Naive B cell (primary cell): ENCODE results near the gene CES4A. TPM values are rescaled to one million over a fixed set of nuclear protein-coding genes. Genes with fewer than 3 reads are reported as not detected.
"Not testable (repeated sequence)": the region's sequence is repeated elsewhere in the genome, so short reads cannot be mapped to it uniquely, and the experiment has no call there.

Experiments
- ATAC-seq, 2 donors: fragments of 150-1000 bp; cut with Tn5 transposase; 2 replicates each; pipeline ENCODE4 v1.10.0; 2021; ENCODE audit warnings: low read depth in 2 of 2, mild to moderate bottlenecking in 2 of 2, moderate library complexity in 2 of 2
- DNase-seq: peaks from one replicate; pipeline ENCODE4 v3.0.0; 2022
- H3K27ac Mint-ChIP-seq, 6 donors: one replicate each; pipeline ENCODE4 v1.8.0; 2020 to 2022; ENCODE audit warnings: mild to moderate bottlenecking in 6 of 6, mixed read lengths in 6 of 6, moderate library complexity in 5 of 6, inconsistent platforms in 2 of 6
- H3K27me3 Mint-ChIP-seq, 3 donors: one replicate each; pipeline ENCODE4 v1.8.0; 2021 to 2022; ENCODE audit warnings: mixed read lengths in 3 of 3, mild to moderate bottlenecking in 1 of 3
- H3K36me3 Mint-ChIP-seq, 2 donors: one replicate each; pipeline ENCODE4 v1.8.0; 2020 to 2022; ENCODE audit warnings: mixed read lengths in 2 of 2, inconsistent platforms in 1 of 2, mild to moderate bottlenecking in 1 of 2
- H3K4me1 Mint-ChIP-seq, 3 donors: one replicate each; pipeline ENCODE4 v1.8.0; 2020 to 2022; ENCODE audit warnings: mixed read lengths in 3 of 3, inconsistent platforms in 1 of 3, mild to moderate bottlenecking in 1 of 3, moderate library complexity in 1 of 3
- H3K4me3 Mint-ChIP-seq, 8 donors: one replicate each; pipeline ENCODE4 v1.8.0; 2020 to 2022; ENCODE audit warnings: mild to moderate bottlenecking in 8 of 8, mixed read lengths in 8 of 8, moderate library complexity in 8 of 8, inconsistent platforms in 2 of 8
- H3K9me3 Mint-ChIP-seq, 7 donors: one replicate each; pipeline ENCODE4 v1.8.0; 2020 to 2022; ENCODE audit warnings: mixed read lengths in 7 of 7, mild to moderate bottlenecking in 5 of 7, inconsistent platforms in 2 of 7, moderate library complexity in 1 of 7
- polyA plus RNA-seq, 6 donors: library from polyadenylated mRNA; unstranded; fragments of 300-500 nt; fragmentation: Illumina TruSeq; gene quantifications; one replicate each; pipeline ENCODE4 v1.2.3, GENCODE V29; 2021; ENCODE audit warnings: low read depth in 6 of 6

The CES4A gene
- polyA plus RNA-seq, 6 donors from 2014 or later = 0.61 to 5.8 (median 1.4) TPM

DNA sequence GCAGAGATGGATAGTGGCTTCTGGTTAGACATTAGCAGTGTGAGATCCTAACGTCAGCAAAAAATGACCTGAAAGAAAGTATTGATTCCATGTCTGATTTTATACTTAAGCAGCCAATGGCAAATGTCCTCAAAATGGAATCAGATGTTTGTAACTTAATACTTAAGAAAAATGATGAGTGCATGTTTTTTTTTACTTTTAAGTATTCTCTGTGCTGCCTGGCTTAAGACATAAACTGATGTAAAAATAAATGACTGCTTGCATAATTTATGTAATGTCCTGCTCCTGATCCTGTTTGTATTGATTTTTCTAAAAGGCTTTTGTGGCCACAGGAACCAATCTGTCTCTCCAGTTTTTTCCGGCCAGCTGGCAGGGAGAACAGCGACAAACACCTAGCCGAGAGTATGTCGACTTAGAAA is 47.9 kb downstream of the CES4A start:
- H3K27me3 Mint-ChIP-seq = no peaks in the 10 kb centered on the region
- ATAC-seq (no peak), DNase-seq (no peak)
- no peak overlapping the region for H3K27ac Mint-ChIP-seq
- H3K36me3 Mint-ChIP-seq = peaks cover 11 to 14% of the 10 kb centered on the region in 2 donors
- peak overlapping the region in 1 of 8 donors; percentile 33 for H3K4me3 Mint-ChIP-seq
- H3K4me1 Mint-ChIP-seq = peaks cover 19 to 50% (median 38%) of the 10 kb centered on the region in 3 donors
- no peaks in the 10 kb centered on the region for H3K9me3 Mint-ChIP-seq

DNA sequence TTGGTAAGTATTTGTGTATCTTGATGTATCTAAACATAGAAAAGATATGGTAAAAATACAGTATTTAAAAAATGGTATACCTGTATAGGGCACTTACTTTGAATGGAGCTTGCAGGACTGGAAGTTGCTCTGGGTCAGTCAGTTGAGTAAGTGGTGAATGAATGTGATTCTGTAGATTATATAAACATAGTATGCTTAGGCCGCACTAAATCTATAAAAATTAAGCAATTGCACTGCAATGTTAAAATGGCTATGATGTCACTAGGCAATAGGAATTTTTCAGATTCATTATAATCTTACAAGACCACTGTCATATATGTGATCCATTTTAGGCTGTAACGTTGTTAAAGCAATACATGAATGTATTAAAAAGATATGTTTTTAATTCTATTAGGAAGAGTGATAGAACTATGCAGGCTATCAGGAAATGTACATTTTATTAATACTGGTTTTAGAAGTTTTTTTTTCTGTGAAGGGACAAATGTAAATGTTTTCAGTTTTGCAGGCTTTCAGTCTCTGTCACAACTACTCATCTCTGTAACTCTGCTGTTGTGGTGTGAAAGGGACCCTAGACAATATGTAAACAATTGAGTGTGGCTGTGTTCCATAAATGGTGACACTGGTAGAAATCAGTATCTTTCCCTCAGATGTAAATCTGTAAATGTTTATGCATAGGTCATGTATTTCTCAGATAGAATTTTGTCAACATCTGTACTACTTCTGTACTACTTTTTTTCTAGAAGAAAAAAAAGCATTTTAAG is 51.1 kb downstream of the CES4A start:
- no peaks in the 10 kb centered on the region for H3K9me3 Mint-ChIP-seq
- H3K27me3 Mint-ChIP-seq = no peaks in the 10 kb centered on the region
- no peak for ATAC-seq
- peaks cover 14 to 29% (median 25%) of the 10 kb centered on the region in 3 donors for H3K4me1 Mint-ChIP-seq
- no peak for DNase-seq
- no peak overlapping the region for H3K27ac Mint-ChIP-seq
- H3K36me3 Mint-ChIP-seq = peaks cover 14% of the 10 kb centered on the region in 2 donors
- H3K4me3 Mint-ChIP-seq = no peak overlapping the region

DNA sequence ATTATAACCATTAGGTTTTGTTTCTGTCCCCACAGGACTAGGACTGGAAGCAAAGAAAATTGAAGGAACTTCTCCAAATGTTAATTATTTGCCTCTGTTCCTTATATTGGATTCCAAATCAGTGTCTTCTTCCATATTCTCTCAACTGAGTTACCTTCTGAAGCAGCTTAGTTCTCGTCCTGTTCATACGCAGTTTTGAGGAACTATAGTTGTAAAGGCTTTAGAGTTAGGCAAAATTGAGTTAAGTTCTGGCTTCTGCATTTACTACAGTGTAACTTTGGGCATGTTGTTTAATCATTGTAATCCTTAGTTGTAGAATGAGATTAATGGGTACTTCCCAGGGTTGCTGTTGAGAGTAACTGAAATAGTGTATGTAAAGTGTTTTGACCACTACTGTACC is 51.8 kb downstream of the CES4A start:
- Mint-ChIP-seq H3K4me3 (no peak overlapping the region), H3K27me3 (no peaks in the 10 kb centered on the region), H3K27ac (peak overlapping the region in 3 of 6 donors; percentile 15 to 51 (median 38)), H3K36me3 (peaks cover 11 to 14% of the 10 kb centered on the region in 2 donors), H3K4me1 (peaks cover 11 to 22% (median 18%) of the 10 kb centered on the region in 3 donors), H3K9me3 (no peaks in the 10 kb centered on the region)
- DNase-seq = no peak
- no peak for ATAC-seq

DNA sequence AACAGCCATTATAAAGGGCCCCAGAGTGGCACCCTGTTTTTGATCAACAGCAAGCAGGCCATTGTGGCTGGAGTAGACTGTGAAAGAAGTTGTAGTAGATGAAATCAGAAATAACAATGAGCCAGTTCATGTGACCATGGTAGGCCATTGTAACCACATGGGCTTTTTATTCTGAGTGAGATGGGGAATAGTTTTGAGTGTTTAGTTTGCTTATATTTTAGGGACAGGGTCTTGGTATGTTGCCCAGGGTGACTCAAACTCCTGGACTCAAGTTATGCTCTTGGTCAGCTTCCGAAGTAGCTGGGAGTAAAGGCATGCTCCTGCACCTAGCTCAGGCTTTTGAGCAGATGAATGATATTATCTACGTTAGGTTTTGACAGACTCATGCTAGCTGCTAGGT is 52.5 kb downstream of the CES4A start:
- Mint-ChIP-seq H3K36me3 (peaks cover 8 to 14% of the 10 kb centered on the region in 2 donors), H3K4me1 (peaks cover 11 to 19% (median 15%) of the 10 kb centered on the region in 3 donors), H3K27ac (peak overlapping the region in 2 of 6 donors; percentile 4 to 15), H3K27me3 (no peaks in the 10 kb centered on the region), H3K4me3 (peak overlapping the region in 1 of 8 donors; percentile 68), H3K9me3 (no peaks in the 10 kb centered on the region)
- DNase-seq (no peak), ATAC-seq (no peak)

DNA sequence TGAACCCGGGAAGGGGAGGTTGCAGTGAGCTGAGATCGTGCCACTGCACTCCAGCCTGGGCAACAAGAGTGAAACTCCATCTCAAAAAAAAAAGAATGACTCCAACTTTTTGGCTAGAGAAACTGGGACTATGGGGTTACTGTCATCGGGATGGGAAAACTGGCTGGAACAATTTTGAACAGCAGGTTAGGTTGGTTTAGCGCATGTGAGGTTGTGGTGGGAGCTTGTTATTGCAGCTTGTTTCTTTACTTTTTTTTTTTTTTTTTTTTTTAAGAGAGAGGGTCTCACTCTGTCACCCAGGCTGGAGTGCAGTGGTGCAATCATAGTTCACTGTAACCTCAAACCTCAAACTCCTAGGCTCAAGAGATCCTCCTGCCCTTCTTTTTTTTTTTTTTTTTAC is 53.1 kb downstream of the CES4A start:
- H3K27me3 Mint-ChIP-seq, DNase-seq, H3K9me3 Mint-ChIP-seq, ATAC-seq, H3K4me3 Mint-ChIP-seq: not testable (repeated sequence)
- peaks cover 11 to 19% (median 18%) of the 10 kb centered on the region in 3 donors for H3K4me1 Mint-ChIP-seq
- H3K27ac Mint-ChIP-seq = peak overlapping the region in 1 of 6 donors; percentile 76
- peaks cover 8 to 14% of the 10 kb centered on the region in 2 donors for H3K36me3 Mint-ChIP-seq

DNA sequence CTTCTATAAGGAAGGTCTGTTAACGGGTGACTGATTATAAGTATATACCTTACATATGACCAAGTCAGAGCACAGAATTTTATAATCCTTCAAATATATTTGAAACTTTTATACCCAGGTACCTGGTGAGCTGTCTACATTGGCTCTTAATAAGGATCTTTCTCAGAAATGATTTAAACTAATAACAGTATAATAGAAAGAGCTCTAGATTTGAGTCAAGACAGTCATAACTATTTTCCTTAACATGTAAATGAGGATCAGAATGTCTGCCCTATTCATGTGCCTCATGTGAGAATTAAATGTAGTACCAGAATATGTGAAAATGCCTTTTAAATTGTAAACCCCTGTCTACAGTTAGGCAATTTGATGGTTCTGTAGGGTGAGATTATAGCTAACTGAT is 55.0 kb downstream of the CES4A start:
- Mint-ChIP-seq H3K9me3 (no peaks in the 10 kb centered on the region), H3K36me3 (peaks cover 8 to 14% of the 10 kb centered on the region in 2 donors), H3K4me1 (peaks cover 14 to 24% (median 19%) of the 10 kb centered on the region in 3 donors), H3K27ac (no peak overlapping the region), H3K27me3 (no peaks in the 10 kb centered on the region), H3K4me3 (no peak overlapping the region)
- DNase-seq (no peak), ATAC-seq (no peak)

DNA sequence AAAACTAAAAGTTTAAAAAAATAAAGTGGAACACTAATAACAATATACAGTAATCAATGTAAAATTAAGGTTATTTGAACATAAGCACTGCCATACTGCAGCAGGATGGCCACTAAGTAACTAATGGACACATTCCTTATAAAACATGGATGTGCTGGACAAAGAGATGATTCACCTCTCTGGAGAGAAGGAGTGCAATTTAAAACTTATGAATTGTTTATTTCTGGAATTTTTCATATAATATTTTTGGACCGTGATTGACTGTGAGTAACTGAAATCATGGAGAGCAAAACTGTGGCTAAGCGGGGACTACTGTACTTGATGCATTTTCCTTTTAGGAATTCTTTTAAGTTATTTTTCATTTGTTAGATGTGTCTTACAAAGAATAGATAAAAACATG is 62.4 kb downstream of the CES4A start:
- H3K27me3 Mint-ChIP-seq = no peaks in the 10 kb centered on the region
- H3K27ac Mint-ChIP-seq = no peak overlapping the region
- no peak overlapping the region for H3K4me3 Mint-ChIP-seq
- DNase-seq (no peak), ATAC-seq (no peak)
- peaks cover 17 to 43% (median 17%) of the 10 kb centered on the region in 3 donors for H3K4me1 Mint-ChIP-seq
- peaks cover 0 to 5% of the 10 kb centered on the region in 2 donors for H3K36me3 Mint-ChIP-seq
- H3K9me3 Mint-ChIP-seq = peaks cover 0 to 2% (median 0%) of the 10 kb centered on the region in 7 donors

DNA sequence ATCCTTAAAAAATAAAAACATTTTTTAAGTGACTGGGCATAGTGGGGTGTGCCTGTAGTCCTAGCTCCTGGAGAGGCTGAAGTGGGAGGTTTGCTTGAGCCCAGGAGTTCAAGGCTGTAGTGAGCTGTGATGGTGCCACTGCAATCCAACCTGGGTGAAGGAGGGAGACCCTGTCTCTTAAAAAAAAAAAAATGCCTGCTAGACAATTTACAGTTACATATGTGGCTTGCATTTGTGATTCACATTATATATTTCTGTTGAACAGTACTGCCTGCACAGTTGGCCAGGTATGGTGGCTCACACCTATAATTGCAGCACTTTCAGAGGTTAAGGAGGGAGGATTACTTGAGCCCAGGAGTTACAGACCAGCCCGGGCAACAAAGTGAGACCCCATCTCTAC is 64.0 kb downstream of the CES4A start:
- peaks cover 0 to 9% of the 10 kb centered on the region in 2 donors for H3K36me3 Mint-ChIP-seq
- peak overlapping the region in 1 of 8 donors; percentile 41 for H3K4me3 Mint-ChIP-seq
- H3K27me3 Mint-ChIP-seq = no peaks in the 10 kb centered on the region
- ATAC-seq = no peak
- peaks cover 0 to 2% (median 0%) of the 10 kb centered on the region in 7 donors for H3K9me3 Mint-ChIP-seq
- peak overlapping the region in 2 of 6 donors; percentile 15 to 81 for H3K27ac Mint-ChIP-seq
- no peak for DNase-seq
- H3K4me1 Mint-ChIP-seq = peaks cover 24 to 47% (median 25%) of the 10 kb centered on the region in 3 donors

DNA sequence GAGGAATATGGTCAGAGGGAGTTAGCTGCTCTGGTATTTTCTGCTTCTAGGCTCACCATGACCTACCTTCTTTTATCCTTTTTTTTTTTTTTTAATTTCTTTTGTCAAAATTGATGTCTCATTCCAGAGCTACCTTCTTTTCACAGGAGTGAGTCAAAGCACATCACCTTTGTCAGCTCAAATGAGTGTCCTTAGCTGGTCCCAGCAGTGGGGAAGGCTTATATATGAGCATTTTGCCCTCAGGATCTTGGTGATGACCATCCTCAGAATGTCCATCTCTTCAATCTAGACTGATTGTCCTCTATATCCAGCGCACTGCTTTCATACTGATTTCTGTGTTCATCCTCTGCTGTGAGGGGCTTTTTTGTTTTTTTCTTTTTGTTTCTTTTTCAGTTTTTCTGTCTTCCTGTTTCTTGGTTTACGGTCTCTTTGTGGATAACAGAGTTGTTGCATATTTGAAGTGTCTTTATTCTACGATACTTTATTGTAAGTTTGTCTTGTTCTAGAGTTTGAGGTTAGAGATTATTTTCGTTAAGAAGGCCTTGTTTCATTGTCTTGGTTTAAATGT is 65.5 kb downstream of the CES4A start:
- Mint-ChIP-seq H3K27ac (peak overlapping the region in 5 of 6 donors; percentile 44 to 81 (median 60)), H3K4me1 (peaks cover 21 to 48% (median 28%) of the 10 kb centered on the region in 3 donors), H3K9me3 (peaks cover 0 to 2% (median 0%) of the 10 kb centered on the region in 7 donors), H3K27me3 (no peaks in the 10 kb centered on the region), H3K4me3 (peak overlapping the region in 3 of 8 donors; percentile 31 to 55 (median 39)), H3K36me3 (peaks cover 0 to 9% of the 10 kb centered on the region in 2 donors)
- ATAC-seq = peak in 1 of 2 donors; percentile 32
- no peak for DNase-seq

DNA sequence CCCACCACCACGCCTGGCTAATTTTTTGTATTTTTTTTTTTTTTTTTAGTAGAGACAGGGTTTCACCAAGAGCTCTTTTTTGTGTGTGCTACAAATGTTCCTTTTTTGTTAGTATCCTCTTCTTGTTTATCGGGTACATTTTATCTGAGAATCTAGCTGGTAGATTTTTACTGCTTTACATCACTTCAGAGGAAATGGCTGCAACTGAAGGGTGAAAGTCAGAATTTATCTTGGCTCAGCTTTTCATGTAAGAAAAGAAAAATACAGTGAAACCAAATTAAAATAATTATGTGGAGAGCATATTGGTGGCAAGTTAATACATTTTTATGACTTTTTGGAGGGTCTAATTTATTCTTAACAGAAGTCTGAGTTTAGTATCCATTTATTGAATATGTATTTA is 66.5 kb downstream of the CES4A start:
- Mint-ChIP-seq H3K4me3 (peak overlapping the region in 1 of 8 donors; percentile 69), H3K36me3 (peaks cover 0 to 20% of the 10 kb centered on the region in 2 donors)

DNA sequence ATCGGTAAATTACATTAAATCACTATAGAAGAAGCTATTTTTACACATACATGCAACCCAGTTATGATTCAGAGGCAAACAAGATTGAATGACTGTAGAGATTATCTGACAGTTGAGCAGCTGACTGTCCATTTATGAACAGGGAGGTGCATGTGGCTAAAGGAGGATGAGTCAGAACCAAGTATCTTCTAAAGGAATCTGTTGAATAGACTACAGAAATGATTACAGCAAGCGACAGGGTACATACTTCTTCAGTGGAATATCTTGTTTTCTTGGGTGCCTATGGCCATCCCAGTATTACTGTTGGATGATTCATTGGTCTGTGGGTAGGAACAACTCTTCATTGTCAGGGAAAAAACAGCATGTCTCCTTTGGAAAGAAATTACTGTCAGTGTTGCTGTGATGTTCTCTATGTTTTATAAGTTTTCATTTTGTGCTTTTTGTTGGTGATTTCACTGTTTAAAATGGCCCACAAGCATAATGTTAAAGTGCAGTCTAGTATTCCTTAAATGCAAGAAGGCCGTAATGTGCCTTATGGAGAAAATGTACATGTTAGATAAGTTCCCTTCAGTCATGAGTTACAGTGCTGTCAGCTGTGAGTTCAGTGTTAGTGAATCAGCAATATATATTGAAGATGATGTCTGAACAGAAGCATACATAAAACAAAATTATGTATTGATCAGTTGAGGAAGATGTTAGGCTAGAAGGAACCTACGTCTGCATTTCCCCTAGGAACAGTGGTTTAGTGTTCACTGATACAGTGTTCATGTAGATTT is 67.5 kb downstream of the CES4A start:
- Mint-ChIP-seq H3K36me3 (peaks cover 0 to 20% of the 10 kb centered on the region in 2 donors), H3K27me3 (no peaks in the 10 kb centered on the region), H3K27ac (peak overlapping the region in 1 of 6 donors; percentile 4), H3K9me3 (peaks cover 0 to 2% (median 0%) of the 10 kb centered on the region in 7 donors), H3K4me1 (peaks cover 26 to 55% (median 32%) of the 10 kb centered on the region in 3 donors), H3K4me3 (peak overlapping the region in 1 of 8 donors; percentile 28)
- DNase-seq = no peak
- ATAC-seq = no peak

More for the DNA sequence above, 66.5 kb downstream of the CES4A start:
- DNase-seq (no peak), ATAC-seq (no peak)
- Mint-ChIP-seq H3K9me3 (peaks cover 0 to 2% (median 0%) of the 10 kb centered on the region in 7 donors), H3K27ac (peak overlapping the region in 2 of 6 donors; percentile 81 to 88), H3K4me1 (peaks cover 25 to 49% (median 32%) of the 10 kb centered on the region in 3 donors), H3K27me3 (no peaks in the 10 kb centered on the region)
